Measurements from ENCODE around the gene LZTR1. TPM values are rescaled to one million over a fixed set of nuclear protein-coding genes. Genes with fewer than 3 reads are reported as not detected.

The LZTR1 gene
- total RNA-seq, 1 donor from 2014 or later, result 36.7 TPM

Other genes with a start within 250 kb of the LZTR1 start
- 261 TPM for gene SERPIND1, start 208.2 kb upstream of the LZTR1 start, total RNA-seq
- 40.4 TPM for gene PI4KA, start 123.5 kb upstream of the LZTR1 start, total RNA-seq
- gene SNAP29, start 123.3 kb upstream of the LZTR1 start, total RNA-seq, result 24.6 TPM
- 41.4 TPM for gene CRKL, start 64.9 kb upstream of the LZTR1 start, total RNA-seq
- gene AIFM3, start 15.0 kb upstream of the LZTR1 start, total RNA-seq, result 1.3 TPM
- gene THAP7, start 19.8 kb downstream of the LZTR1 start, total RNA-seq, result 16.9 TPM
- 0.28 TPM for gene P2RX6, start 32.9 kb downstream of the LZTR1 start, total RNA-seq
- gene SLC7A4, start 50.3 kb downstream of the LZTR1 start, total RNA-seq, result 0.23 TPM
- gene LRRC74B, start 63.6 kb downstream of the LZTR1 start, total RNA-seq, result not detected

All from left lobe of liver (tissue), 1 donor.